Upper lobe of right lung (tissue), 1 donor: ENCODE results near the gene RNF213. TPM values are rescaled to one million over a fixed set of nuclear protein-coding genes. Genes with fewer than 3 reads are reported as not detected.

Experiments
- ATAC-seq: fragments of 200-7000 bp; cut with Tn5 transposase; one replicate; pipeline ENCODE4 v1.9.1; 2020; ENCODE audit warnings: mild to moderate bottlenecking, moderate library complexity
- DNase-seq: peaks from one replicate; pipeline ENCODE4 v3.0.0-alpha.2; 2020
- H3K27ac ChIP-seq: fragments of 200-600 bp; one replicate; pipeline ENCODE4 v1.8.0; 2022
- H3K27me3 ChIP-seq: fragments of 200-600 bp; one replicate; pipeline ENCODE4 v1.8.0; 2022; ENCODE audit warnings: mild to moderate bottlenecking
- H3K36me3 ChIP-seq: fragments of 200-600 bp; one replicate; pipeline ENCODE4 v1.8.0; 2022
- H3K4me1 ChIP-seq: fragments of 200-600 bp; one replicate; pipeline ENCODE4 v1.8.0; 2022
- H3K4me3 ChIP-seq: fragments of 200-600 bp; one replicate; pipeline ENCODE4 v1.8.0; 2022; ENCODE audit warnings: mild to moderate bottlenecking
- H3K9me3 ChIP-seq: fragments of 200-600 bp; one replicate; pipeline ENCODE4 v1.8.0; 2022
- CTCF ChIP-seq: fragments of 200-600 bp; IDR thresholded peaks from one replicate; pipeline ENCODE4 v1.8.0; 2022; ENCODE audit warnings: antibody characterized with exemption
- intact Hi-C: fragments of 100-400 bp; cut with DNase I; formaldehyde crosslinking; loops from one replicate; pipeline ENCODE4 v1.11.0; 2022
- total RNA-seq: library from RNA; stranded (reverse); fragmentation: NEBNext Ultra II Directional; extraction: Animal tissue kit (Norgen Biotek cat#: 25700); gene quantifications from one replicate; pipeline ENCODE4 v1.2.1, GENCODE V29; 2021
- donor health status: DM: no; HTN: yes; CAD: no; lungs with severe emphysema.

The RNF213 gene
- total RNA-seq, 1 donor from 2014 or later: 236 TPM

GRCh38 chr17:80222376-80223141, 38.1 kb upstream of the RNF213 start:
- intact Hi-C loops: no loop called here
- Histone ChIP-seq H3K27me3 (no peaks in the 10 kb centered on the region), H3K9me3 (no peaks in the 10 kb centered on the region), H3K27ac (no peak overlapping the region), H3K4me1 (peaks cover 14% of the 10 kb centered on the region), H3K36me3 (peaks cover under 1% of the 10 kb centered on the region), H3K4me3 (no peak overlapping the region)
- ATAC-seq: no peak
- DNase-seq: no peak
- no peak for TF ChIP-seq CTCF

GRCh38 chr17:80223142-80223815, 37.4 kb upstream of the RNF213 start:
- H3K27ac ChIP-seq: no peak overlapping the region
- H3K36me3 ChIP-seq: peaks cover 7% of the 10 kb centered on the region
- no peaks in the 10 kb centered on the region for H3K27me3 ChIP-seq
- H3K4me1 ChIP-seq: peaks cover 13% of the 10 kb centered on the region
- no peaks in the 10 kb centered on the region for H3K9me3 ChIP-seq
- TF ChIP-seq CTCF: no peak
- no peak for DNase-seq
- H3K4me3 ChIP-seq: no peak overlapping the region
- no peak for ATAC-seq
- intact Hi-C loops: no loop called here

GRCh38 chr17:80223838-80224497, 36.7 kb upstream of the RNF213 start:
- no peak overlapping the region for H3K4me3 ChIP-seq
- no peaks in the 10 kb centered on the region for H3K9me3 ChIP-seq
- H3K27me3 ChIP-seq: no peaks in the 10 kb centered on the region
- no peak for DNase-seq
- H3K4me1 ChIP-seq: peaks cover 9% of the 10 kb centered on the region
- H3K27ac ChIP-seq: no peak overlapping the region
- H3K36me3 ChIP-seq: peaks cover 7% of the 10 kb centered on the region
- ATAC-seq: no peak
- intact Hi-C loops: no loop called here
- TF ChIP-seq CTCF: no peak

GRCh38 chr17:80224683-80225082, 36.0 kb upstream of the RNF213 start:
- H3K27ac ChIP-seq: no peak overlapping the region
- no peak for ATAC-seq
- peaks cover 7% of the 10 kb centered on the region for H3K36me3 ChIP-seq
- no peak overlapping the region for H3K4me3 ChIP-seq
- H3K27me3 ChIP-seq: no peaks in the 10 kb centered on the region
- TF ChIP-seq CTCF: no peak
- intact Hi-C loops: no loop called here
- DNase-seq: no peak
- no peaks in the 10 kb centered on the region for H3K9me3 ChIP-seq
- H3K4me1 ChIP-seq: peaks cover 5% of the 10 kb centered on the region

GRCh38 chr17:80225230-80225629, 35.4 kb upstream of the RNF213 start:
- ATAC-seq (no peak), DNase-seq (no peak)
- TF ChIP-seq CTCF: no peak
- H3K4me1 ChIP-seq: peaks cover 5% of the 10 kb centered on the region
- intact Hi-C loops: no loop called here
- no peak overlapping the region for H3K4me3 ChIP-seq
- no peak overlapping the region for H3K27ac ChIP-seq
- H3K27me3 ChIP-seq: no peaks in the 10 kb centered on the region
- peaks cover 7% of the 10 kb centered on the region for H3K36me3 ChIP-seq
- no peaks in the 10 kb centered on the region for H3K9me3 ChIP-seq
